Measurements from ENCODE around the gene SPPL2A.
A peak's percentile ranks its signal among the peaks of the same experiment; 100 is the strongest.

The SPPL2A gene

DNA sequence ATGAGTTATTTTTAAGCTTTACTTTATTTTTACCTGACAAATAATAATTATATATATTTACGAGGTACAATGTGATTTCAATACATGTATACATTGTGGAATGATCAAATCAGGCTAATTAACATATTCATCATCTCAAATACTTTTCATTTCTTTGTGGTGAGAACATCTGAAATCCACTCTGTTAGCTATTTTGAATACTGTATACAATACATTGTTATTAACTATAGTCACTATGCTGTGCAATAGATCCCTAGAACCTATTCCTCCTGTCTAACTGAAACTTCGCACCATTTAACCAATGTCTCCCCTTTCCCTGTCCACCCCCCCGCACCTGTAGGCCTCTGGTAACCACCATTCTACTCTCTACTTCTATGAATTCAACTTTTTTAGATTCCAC lies 7.9 kb upstream of the SPPL2A start:
- Histone ChIP-seq H3K4me2 (no peak overlapping the region), H3K36me3 (no peaks in the 10 kb centered on the region), H3K4me1 (no peaks in the 10 kb centered on the region), H3K27ac (no peak overlapping the region), H3K27me3 (no peaks in the 10 kb centered on the region), H3K9me3 (no peaks in the 10 kb centered on the region), H3K4me3 (no peak overlapping the region), H4K20me1 (no peaks in the 10 kb centered on the region), H3K9ac (no peak overlapping the region)
- TF ChIP-seq Cebpa-rat (IDR thresholded peaks at IDR 0.05) = no peak

DNA sequence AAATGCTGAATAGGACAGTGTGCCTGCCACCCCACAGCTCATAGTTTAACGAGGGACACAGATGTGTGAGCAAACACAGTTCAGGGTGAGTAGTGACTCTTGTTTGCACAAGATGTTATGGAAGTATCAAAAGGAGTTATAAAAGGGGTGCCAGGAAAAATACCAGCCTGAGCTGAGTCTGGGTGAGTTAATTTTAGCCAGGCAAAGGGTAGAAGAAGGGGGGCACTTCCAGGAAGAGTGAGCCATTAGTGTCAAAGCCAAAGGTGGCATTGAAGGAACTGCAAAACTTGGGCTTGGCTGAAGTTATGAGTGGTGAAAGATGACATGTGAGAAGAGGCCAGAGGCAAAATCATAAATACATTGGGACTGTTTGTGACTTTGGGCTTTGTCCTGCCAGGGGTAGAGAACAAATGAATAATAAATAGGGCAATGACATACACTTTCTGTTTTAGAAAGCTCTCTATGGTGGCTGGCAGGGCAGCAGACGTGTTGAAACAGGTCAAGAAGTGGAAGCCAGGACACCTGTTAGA lies 1.9 kb upstream of the SPPL2A start:
- Histone ChIP-seq H3K4me2 (no peak overlapping the region), H3K4me3 (no peak overlapping the region), H3K9ac (no peak overlapping the region), H3K4me1 (peaks cover 24% of the 10 kb centered on the region), H3K36me3 (no peaks in the 10 kb centered on the region), H3K9me3 (no peaks in the 10 kb centered on the region), H4K20me1 (no peaks in the 10 kb centered on the region), H3K27ac (no peak overlapping the region), H3K27me3 (no peaks in the 10 kb centered on the region)
- no peak for TF ChIP-seq Cebpa-rat (IDR thresholded peaks at IDR 0.05)

DNA sequence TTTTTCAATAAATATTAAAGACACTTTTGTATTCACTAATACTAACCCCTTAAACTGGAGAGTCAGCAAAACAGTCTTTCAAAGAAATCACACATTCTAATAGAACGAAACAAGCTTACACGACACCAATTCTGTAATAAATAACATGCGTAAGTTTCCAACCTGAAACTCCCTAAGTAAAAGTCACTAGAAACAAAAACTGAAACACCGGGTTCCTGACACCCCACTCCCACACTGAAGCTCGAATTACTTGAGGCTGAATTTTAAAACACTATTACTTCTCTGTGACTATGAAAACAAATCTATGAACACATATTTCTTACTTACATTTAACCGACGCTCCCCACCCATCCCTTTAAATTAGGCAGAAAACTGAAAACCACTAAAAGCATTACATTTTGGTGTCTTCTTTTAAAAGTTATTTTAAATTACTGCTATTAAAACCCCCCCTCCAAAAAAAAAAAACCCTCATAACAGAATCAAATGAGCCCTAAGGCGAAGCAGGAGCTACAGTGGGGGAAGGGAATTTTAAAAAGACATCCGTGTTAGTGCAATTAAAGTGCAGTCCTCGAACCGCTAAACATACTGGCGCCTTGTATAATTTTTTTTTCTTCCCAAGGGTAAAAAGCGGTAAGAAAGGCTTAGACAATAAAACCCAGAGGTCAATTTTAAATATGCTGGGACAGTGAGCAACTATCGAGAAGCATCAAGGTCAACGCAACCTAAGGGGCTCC lies 878 bp downstream of the SPPL2A start:
- Histone ChIP-seq H3K4me3 (peak overlapping the region; percentile 94), H3K9ac (peak overlapping the region; percentile 90), H3K9me3 (no peaks in the 10 kb centered on the region), H3K4me2 (peak overlapping the region; percentile 94), H3K4me1 (peaks cover 24% of the 10 kb centered on the region), H3K27me3 (no peaks in the 10 kb centered on the region), H3K27ac (peak overlapping the region; percentile 84), H4K20me1 (no peaks in the 10 kb centered on the region), H3K36me3 (no peaks in the 10 kb centered on the region)
- no peak for TF ChIP-seq Cebpa-rat (IDR thresholded peaks at IDR 0.05)

DNA sequence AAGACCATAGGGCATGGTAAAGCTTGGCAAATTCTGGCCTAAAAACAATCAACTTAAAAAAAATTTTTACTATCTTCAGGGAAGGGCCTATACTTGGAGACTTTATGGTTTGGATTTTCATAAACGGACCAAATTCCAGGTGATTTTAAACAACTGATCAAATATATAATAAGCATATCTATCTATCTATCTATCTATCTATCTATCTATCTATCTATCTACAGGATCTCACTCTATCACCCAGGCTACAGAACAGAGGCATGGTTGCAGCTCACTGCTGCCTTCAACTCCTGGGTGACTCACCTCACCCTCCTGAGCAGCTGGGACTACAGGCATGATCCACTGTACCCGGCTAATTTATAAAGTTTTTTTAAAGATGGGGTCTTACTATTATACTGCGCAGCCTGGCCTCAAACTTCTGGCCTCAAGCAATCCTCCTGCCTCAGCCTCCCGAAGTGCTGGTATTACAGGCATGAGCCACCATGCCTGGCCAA lies 6.7 kb downstream of the SPPL2A start:
- no peak overlapping the region for H3K4me2 ChIP-seq
- no peak for TF ChIP-seq Cebpa-rat (IDR thresholded peaks at IDR 0.05)
- H3K36me3 ChIP-seq = peaks cover 11% of the 10 kb centered on the region; the same call in 1 of the 2 replicates
- H3K27ac ChIP-seq = no peak overlapping the region
- no peaks in the 10 kb centered on the region for H3K27me3 ChIP-seq
- peaks cover 8% of the 10 kb centered on the region; the same call in 1 of the 2 replicates for H3K9me3 ChIP-seq
- H3K4me3 ChIP-seq = no peak overlapping the region
- no peak overlapping the region for H3K9ac ChIP-seq
- no peaks in the 10 kb centered on the region for H4K20me1 ChIP-seq
- peaks cover 15% of the 10 kb centered on the region for H3K4me1 ChIP-seq

DNA sequence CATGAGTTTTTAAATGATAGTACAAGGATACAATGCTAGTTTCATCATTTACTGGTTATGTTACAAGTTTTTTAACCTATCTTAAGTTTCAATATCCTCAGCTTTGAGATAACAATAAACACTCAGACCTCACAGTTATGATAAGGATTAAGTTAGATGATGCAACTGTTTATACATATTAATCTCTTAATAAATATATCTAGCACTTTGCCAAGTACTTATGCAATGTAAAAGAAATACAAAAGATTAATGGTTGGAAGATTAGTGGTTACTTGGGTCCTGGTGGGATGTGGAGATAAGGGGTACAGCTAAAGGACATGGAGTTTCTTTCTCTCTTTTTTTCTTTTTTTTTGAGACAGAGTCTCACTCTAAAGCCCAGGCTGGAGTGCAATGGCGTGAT lies 12.0 kb downstream of the SPPL2A start:
- Histone ChIP-seq H3K27ac (no peak overlapping the region), H3K4me3 (no peak overlapping the region), H3K9ac (no peak overlapping the region), H3K36me3 (peaks cover 26% of the 10 kb centered on the region; the same call in 1 of the 2 replicates), H3K4me1 (peaks cover 6% of the 10 kb centered on the region; the same call in 1 of the 2 replicates), H3K4me2 (no peak overlapping the region), H4K20me1 (peaks cover 4% of the 10 kb centered on the region; the same call in 1 of the 2 replicates), H3K27me3 (no peaks in the 10 kb centered on the region), H3K9me3 (peaks cover 8% of the 10 kb centered on the region; the same call in 1 of the 2 replicates)
- no peak for TF ChIP-seq Cebpa-rat (IDR thresholded peaks at IDR 0.05)

DNA sequence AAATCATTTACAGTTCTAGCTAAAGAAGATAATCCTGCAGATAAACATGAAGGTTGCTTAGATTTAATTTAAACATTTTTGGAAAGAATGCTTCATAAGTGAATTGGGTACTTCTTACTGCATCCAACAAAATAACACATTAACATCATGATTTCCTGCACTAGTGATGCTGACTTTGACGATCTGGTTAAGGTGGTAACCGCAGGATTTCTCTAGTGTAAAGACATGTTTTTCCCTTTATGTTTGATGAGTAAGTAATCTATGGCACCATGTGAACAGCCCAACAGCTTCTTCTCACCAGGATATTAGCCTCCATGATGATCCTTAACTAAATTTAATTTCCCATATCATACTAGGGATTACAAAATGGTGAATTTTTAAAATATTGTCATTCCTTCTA lies 14.1 kb downstream of the SPPL2A start:
- Histone ChIP-seq H3K9ac (no peak overlapping the region), H3K27ac (no peak overlapping the region), H3K36me3 (peaks cover 39% of the 10 kb centered on the region; the same call in 1 of the 2 replicates), H3K9me3 (peaks cover 8% of the 10 kb centered on the region; the same call in 1 of the 2 replicates), H4K20me1 (peaks cover 4% of the 10 kb centered on the region; the same call in 1 of the 2 replicates), H3K4me1 (no peaks in the 10 kb centered on the region), H3K27me3 (no peaks in the 10 kb centered on the region), H3K4me2 (no peak overlapping the region), H3K4me3 (no peak overlapping the region)
- no peak for TF ChIP-seq Cebpa-rat (IDR thresholded peaks at IDR 0.05)

DNA sequence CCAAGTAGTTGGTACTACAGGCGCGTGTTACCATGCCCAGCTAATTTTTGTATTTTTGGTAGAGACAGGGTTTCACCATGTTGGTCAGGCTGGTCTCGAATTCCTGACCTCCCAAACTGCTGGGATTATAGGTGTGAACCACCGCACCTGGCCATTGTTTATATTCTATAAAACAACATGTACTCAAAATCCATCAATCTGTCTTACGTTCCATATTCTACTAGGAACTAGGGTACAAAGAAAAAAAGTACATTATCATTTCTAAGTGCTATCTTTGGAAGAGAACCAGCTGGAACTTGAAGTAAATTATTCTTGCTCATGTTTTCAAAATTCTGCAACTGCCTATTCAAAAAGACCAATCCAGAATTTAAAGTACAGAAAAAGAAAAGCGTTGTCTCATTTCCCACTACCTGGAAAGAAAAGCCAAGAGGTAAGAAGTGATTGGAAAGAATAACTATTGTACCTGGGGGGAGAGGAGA lies 15.2 kb downstream of the SPPL2A start:
- no peak for TF ChIP-seq Cebpa-rat (IDR thresholded peaks at IDR 0.05)
- H3K9ac ChIP-seq = no peak overlapping the region
- no peak overlapping the region for H3K27ac ChIP-seq
- H4K20me1 ChIP-seq = peaks cover 4% of the 10 kb centered on the region; the same call in 1 of the 2 replicates
- no peaks in the 10 kb centered on the region for H3K27me3 ChIP-seq
- peaks cover 47% of the 10 kb centered on the region for H3K36me3 ChIP-seq
- no peaks in the 10 kb centered on the region for H3K4me1 ChIP-seq
- peaks cover 7% of the 10 kb centered on the region; the same call in 1 of the 2 replicates for H3K9me3 ChIP-seq
- H3K4me2 ChIP-seq = no peak overlapping the region
- no peak overlapping the region for H3K4me3 ChIP-seq

DNA sequence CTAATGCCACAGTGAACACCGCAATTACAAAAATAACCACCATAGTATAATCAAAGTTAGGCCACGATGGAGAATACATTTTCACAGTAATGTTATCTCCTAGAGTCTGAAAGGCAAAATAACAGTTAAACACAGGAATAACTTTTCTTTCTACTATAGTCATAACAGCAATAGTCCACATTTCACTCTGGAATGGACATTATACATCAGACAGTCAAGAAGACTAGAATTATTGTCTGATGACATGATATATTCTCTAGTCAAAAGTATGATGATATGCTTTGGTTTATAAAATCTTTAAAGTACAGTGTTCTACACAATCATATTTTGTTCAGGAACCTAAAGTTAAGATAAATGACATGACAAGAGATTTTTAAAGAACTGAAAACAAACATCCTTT lies 18.0 kb downstream of the SPPL2A start:
- Histone ChIP-seq H3K27ac (no peak overlapping the region), H3K4me3 (no peak overlapping the region), H3K4me1 (no peaks in the 10 kb centered on the region), H3K9me3 (no peaks in the 10 kb centered on the region), H3K4me2 (no peak overlapping the region), H3K36me3 (peaks cover 52% of the 10 kb centered on the region), H4K20me1 (peaks cover 4% of the 10 kb centered on the region; the same call in 1 of the 2 replicates), H3K27me3 (no peaks in the 10 kb centered on the region), H3K9ac (no peak overlapping the region)
- TF ChIP-seq Cebpa-rat (IDR thresholded peaks at IDR 0.05) = no peak

DNA sequence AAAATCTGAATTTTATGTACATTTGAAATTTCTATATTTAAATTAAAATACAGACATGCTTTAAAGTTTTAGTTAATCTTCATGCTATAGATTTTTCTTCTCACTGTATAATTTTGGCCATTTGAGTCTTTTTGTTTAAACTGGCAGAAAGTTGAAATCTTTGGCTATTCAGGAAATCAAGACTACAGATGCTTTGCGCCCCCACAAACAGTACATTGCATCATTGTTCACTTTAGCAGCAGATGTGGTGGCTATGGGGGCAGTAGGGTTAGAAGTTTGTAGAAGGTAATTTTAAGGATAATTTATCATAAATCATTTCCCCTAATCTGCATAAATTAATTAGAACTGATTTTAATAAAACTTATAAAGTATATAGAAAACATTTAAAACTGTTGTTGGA lies 20.9 kb downstream of the SPPL2A start:
- Histone ChIP-seq H3K4me1 (no peaks in the 10 kb centered on the region), H3K4me3 (no peak overlapping the region), H4K20me1 (no peaks in the 10 kb centered on the region), H3K4me2 (no peak overlapping the region), H3K9me3 (no peaks in the 10 kb centered on the region), H3K27me3 (no peaks in the 10 kb centered on the region), H3K36me3 (peaks cover 64% of the 10 kb centered on the region), H3K27ac (no peak overlapping the region), H3K9ac (no peak overlapping the region)
- TF ChIP-seq Cebpa-rat (IDR thresholded peaks at IDR 0.05) = no peak

DNA sequence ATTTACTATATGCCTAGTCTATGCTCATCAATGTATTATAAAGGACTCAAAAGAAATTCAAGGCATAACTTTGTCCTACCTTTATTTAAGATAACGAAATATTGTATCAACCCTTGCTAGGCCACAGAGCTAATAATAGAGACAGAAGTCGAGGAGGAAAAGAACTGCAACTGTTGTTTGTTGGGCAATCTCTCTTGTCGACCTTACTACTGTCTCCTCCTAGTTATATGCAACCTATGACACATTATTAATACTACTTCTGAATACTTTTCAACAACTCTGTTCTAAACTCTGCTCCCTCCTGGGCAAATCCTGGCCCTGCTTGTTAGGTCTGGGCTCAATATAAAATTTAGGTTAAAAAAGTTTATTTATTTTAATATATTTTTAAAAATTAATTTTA lies 24.6 kb downstream of the SPPL2A start:
- no peak overlapping the region for H3K9ac ChIP-seq
- no peak for TF ChIP-seq Cebpa-rat (IDR thresholded peaks at IDR 0.05)
- H3K9me3 ChIP-seq = no peaks in the 10 kb centered on the region
- H3K36me3 ChIP-seq = peaks cover 68% of the 10 kb centered on the region
- H3K4me3 ChIP-seq = no peak overlapping the region
- no peak overlapping the region for H3K27ac ChIP-seq
- H3K4me2 ChIP-seq = no peak overlapping the region
- H3K4me1 ChIP-seq = no peaks in the 10 kb centered on the region
- no peaks in the 10 kb centered on the region for H3K27me3 ChIP-seq
- H4K20me1 ChIP-seq = no peaks in the 10 kb centered on the region
